Thyroid gland (tissue), 4 donors: ENCODE measurements around the gene LRRC19. TPM values are rescaled to one million over a fixed set of nuclear protein-coding genes. Genes with fewer than 3 reads are reported as not detected.

Experiments
- DNase-seq, 2 donors: peaks; one replicate each; pipeline ENCODE4 v3.0.0-alpha.2; 2019
- H3K27ac ChIP-seq, 3 donors: fragments of 200-600 bp; sonication (generic); 1 replicate in 2 of 3; 2 replicates in 1 of 3; pipeline ENCODE4 v1.5.1; 2016 to 2019; ENCODE audit warnings: mild to moderate bottlenecking in 1 of 3, moderate library complexity in 1 of 3
- H3K27me3 ChIP-seq: fragments of 200-600 bp; sonication (generic); one replicate; pipeline ENCODE4 v1.5.1; 2019
- H3K36me3 ChIP-seq, 2 donors: fragments of 200-600 bp; sonication (generic); one replicate each; pipeline ENCODE4 v1.5.1; 2016 to 2019
- H3K4me1 ChIP-seq, 2 donors: fragments of 200-600 bp; sonication (generic); one replicate each; pipeline ENCODE4 v1.5.1; 2017 to 2019
- H3K4me3 ChIP-seq, 3 donors: fragments of 200-600 bp; sonication (generic); replicated peaks in 1 of 3; 1 replicate in 2 of 3; 2 replicates in 1 of 3; pipeline ENCODE4 v1.5.1; 2016; ENCODE audit warnings: mild to moderate bottlenecking in 1 of 3
- H3K9me3 ChIP-seq: fragments of 200-600 bp; sonication (generic); one replicate; pipeline ENCODE4 v1.5.1; 2017
- POLR2A ChIP-seq, 2 donors: fragments of 450-650 bp; IDR thresholded peaks; one replicate each; pipeline ENCODE4 v1.6.1; 2017; ENCODE audit warnings: antibody characterized with exemption in 2 of 2, mild to moderate bottlenecking in 2 of 2, moderate library complexity in 1 of 2
- WGBS, 2 donors: methylation state at CpG; one replicate each; pipeline ENCODE4 v1.1.5; 2017; 5-methylcytosine and 5-hydroxymethylcytosine counted together
- intact Hi-C: fragments of 100-400 bp; cut with DNase I; formaldehyde crosslinking; loops from one replicate; pipeline ENCODE4 v1.15.1; 2023
- total RNA-seq, 4 donors: library from RNA; depleted of rRNA; stranded (reverse); fragments of >200 nt; gene quantifications; one replicate each; pipeline ENCODE4 v1.2.3, GENCODE V29; 2016
- TF ChIP-seq, protein P1 (sequence below), 6 experiments: fragments of 200-600 bp in 3 of 6; fragments of 450-650 bp in 3 of 6; sonication (generic) in 3 of 6; IDR thresholded peaks; one replicate each; pipeline ENCODE4 v1.5.1; 2016 to 2019; ENCODE audit warnings: antibody characterized with exemption in 6 of 6, mild to moderate bottlenecking in 2 of 6, inconsistent platforms in 1 of 6, moderate library complexity in 1 of 6

LRRC19 gene
- total RNA-seq, 4 donors from 2014 or later, result not detected

DNA sequence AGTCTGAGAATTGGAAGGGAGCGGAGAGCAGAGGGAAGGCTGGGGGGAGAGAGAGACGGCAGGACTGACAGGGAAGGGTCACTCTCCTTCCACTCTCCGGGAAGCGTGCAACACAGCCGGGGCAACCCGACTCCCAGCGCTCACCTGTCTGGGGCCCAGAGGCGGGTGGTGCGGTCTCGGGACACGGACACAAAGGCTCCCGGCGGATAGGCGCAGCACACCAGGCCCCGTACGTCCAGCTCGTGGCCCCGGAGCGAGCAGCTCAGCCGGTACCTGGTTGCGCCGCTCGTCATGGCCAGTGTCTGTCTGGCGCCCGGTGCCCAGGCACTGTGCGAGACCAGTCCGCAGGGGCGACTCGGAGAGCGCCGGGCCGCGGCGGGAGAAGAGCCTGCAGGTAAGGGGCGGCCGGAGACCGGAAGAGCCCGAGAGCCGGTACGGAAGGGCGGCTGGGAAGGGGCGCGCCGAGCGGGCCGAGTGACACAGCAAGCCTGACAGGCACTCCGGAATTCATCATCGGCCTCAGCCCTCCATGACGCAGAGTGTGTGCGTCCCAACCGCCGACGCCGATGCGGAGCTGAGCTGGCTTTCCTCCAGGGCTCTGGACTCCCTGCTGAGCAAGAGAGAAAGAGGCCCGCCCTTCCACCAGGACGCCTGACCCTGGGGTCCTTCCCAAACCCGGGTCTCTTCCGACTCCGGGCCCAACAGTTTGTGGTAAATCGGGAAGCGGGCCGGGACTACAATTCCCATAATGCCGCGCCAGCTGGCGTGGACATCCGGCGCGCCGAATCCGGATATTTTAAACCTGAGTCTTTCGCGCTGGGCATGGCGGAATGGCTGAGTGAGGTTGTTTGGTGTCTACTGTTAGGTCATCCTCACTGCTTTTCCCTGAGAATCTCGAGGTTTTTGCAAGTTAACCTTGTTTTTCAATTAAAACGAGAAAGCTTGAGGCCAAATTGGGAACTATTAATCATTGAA, 58.4 kb downstream of the LRRC19 start, which contains the start of gene PLAA:
Gene PLAA, minus strand, starts transcription at position 490 of the 975 bp plus-strand sequence. Its CDS starts 197 bp downstream, at position 293.
- intact Hi-C loops, result no loop called here
- Histone ChIP-seq H3K9me3 (no peaks in the 10 kb centered on the region), H3K4me1 (peaks cover 17 to 27% of the 10 kb centered on the region in 2 donors), H3K27me3 (no peaks in the 10 kb centered on the region), H3K36me3 (no peaks in the 10 kb centered on the region), H3K27ac (peak within 1 kb of the TSS; percentile 93 to 100 (median 98)), H3K4me3 (peak within 1 kb of the TSS; percentile 60 to 93 (median 85))
- 0 to 1% methylated on average over 21 to 27 of the region's 76 CpGs for WGBS, 2 donors
- DNase-seq, result peak; percentile 90 to 92
- TF ChIP-seq, protein P1, sequence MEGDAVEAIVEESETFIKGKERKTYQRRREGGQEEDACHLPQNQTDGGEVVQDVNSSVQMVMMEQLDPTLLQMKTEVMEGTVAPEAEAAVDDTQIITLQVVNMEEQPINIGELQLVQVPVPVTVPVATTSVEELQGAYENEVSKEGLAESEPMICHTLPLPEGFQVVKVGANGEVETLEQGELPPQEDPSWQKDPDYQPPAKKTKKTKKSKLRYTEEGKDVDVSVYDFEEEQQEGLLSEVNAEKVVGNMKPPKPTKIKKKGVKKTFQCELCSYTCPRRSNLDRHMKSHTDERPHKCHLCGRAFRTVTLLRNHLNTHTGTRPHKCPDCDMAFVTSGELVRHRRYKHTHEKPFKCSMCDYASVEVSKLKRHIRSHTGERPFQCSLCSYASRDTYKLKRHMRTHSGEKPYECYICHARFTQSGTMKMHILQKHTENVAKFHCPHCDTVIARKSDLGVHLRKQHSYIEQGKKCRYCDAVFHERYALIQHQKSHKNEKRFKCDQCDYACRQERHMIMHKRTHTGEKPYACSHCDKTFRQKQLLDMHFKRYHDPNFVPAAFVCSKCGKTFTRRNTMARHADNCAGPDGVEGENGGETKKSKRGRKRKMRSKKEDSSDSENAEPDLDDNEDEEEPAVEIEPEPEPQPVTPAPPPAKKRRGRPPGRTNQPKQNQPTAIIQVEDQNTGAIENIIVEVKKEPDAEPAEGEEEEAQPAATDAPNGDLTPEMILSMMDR (IDR thresholded peaks at IDR 0.05), result peak in 3 of 6 experiments; percentile 24 to 42 (median 35)
- TF ChIP-seq POLR2A (IDR thresholded peaks at IDR 0.05), result peak in 1 of 2 donors; percentile 66

DNA sequence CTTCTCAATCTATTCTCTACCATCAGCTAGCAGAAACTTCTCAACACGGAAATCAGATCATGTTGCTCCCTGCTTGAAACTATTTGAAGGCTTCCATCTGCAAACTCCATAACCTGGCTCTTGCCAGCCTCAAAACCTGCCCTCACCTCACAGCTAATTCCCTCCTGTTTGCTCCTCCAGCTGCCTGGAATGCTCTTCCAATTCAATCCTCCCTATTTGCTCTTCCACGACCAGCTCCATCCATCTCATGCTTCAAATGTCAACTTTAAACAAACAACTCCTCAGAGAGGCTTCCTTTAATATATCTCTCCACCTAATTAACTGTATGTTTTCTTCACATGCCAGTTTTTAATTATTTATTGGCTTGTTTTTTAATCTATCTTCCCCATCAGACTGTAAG, 59.9 kb downstream of the LRRC19 start:
- DNase-seq, result no peak
- intact Hi-C loops, result no loop called here
- Histone ChIP-seq H3K4me3 (peak overlapping the region in 1 of 3 donors; percentile 85), H3K4me1 (peaks cover 17 to 27% of the 10 kb centered on the region in 2 donors), H3K36me3 (no peaks in the 10 kb centered on the region), H3K27ac (no peak overlapping the region), H3K27me3 (no peaks in the 10 kb centered on the region), H3K9me3 (no peaks in the 10 kb centered on the region)
- TF ChIP-seq POLR2A (IDR thresholded peaks at IDR 0.05), result no peak
- TF ChIP-seq, protein P1 (IDR thresholded peaks at IDR 0.05), result no peak
- WGBS, 2 donors, result 22 to 25% methylated on average over 2 of the region's 2 CpGs

Other genes with a start within 250 kb of the LRRC19 start
- gene CAAP1, start 112.9 kb downstream of the LRRC19 start, total RNA-seq, result 100 to 1,000 TPM in 1 of 4 donors, 10 to 100 TPM in 3; 54.9 to 110 (median 56.5) TPM
- 10 to 100 TPM; 25.7 to 35.8 (median 32.4) TPM for gene PLAA, start 58.4 kb downstream of the LRRC19 start, total RNA-seq
- 10 to 100 TPM; 23.0 to 40.0 (median 29.9) TPM for gene IFT74, start 49.3 kb downstream of the LRRC19 start, total RNA-seq
- 10 to 100 TPM; 11.9 to 32.6 (median 15.9) TPM for gene TEK, start 103.6 kb upstream of the LRRC19 start, total RNA-seq